GM18951 (cell line): ENCODE results near the gene TOX3.

ENCODE experiments used
- POLR2A ChIP-seq: IDR thresholded peaks from 4 replicates; pipeline ENCODE4 v1.6.1; 2011; ENCODE audit warnings: mild to moderate bottlenecking; ENCODE audit not compliant: insufficient read length, insufficient read depth; ENCODE audit errors: extremely low read depth
- in situ Hi-C: fragments of 300-500 bp; cut with MboI; formaldehyde crosslinking; loops from one replicate; pipeline ENCODE4 v1.12.0; 2022; ENCODE audit warnings: low sequenced_read_pairs, mixed read lengths, inconsistent platforms; ENCODE audit not compliant: unreplicated experiment

Gene TOX3

DNA sequence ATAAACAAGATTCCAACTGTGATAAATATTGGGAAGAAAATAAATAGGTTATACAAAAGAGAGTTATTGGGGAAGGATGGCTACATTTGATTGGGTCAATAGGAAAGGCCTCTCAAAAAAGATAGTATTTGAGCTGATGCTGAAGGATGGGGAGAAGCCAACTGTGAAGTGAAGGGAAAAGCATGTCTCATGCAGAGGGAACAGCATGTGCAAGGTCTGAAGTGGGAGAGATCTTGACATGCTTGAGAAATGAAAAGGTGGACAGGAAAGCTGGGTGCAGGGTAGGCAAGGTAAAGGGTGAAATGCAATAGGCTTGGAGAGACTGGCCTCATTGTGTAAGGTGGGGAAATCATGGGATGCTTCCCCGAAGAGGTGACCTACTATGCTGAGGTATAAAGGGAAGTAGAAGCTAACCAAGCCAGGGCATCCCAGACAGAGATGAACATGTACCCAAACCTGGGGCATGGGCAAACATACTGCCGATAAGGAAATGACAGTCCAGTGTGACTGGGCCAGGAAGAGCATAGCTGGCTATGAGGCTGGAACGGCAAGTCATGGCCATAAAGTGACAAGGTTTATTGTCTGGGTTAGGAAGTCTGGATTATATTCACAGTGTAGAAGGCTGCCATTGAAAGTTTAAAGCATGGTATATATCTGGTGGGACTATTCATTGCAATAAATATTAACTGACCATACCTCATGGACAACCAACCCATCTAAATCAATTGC, 91.2 kb downstream of the TOX3 start:
- TF ChIP-seq POLR2A: no peak
- in situ Hi-C loops: no loop called here

DNA sequence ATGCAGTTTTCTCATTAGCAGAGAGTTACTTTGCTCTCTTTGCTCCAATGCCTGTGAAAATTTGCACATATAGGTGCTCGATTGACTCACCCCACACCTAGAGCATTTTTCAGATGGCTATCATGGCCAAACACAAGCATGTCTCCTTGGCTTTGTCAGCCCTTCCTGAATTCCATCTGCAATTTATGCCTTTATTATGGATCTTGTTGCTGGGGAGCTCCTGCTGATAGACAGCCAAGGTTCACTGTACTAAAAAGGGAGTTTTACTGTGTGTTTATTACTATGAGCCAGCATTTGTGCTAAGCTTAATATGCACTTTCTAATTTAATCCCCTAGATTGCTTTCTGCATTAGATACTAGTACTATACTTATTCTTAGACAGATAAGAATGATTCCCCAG, 93.3 kb downstream of the TOX3 start:
- in situ Hi-C loops: no loop called here
- TF ChIP-seq POLR2A: no peak

DNA sequence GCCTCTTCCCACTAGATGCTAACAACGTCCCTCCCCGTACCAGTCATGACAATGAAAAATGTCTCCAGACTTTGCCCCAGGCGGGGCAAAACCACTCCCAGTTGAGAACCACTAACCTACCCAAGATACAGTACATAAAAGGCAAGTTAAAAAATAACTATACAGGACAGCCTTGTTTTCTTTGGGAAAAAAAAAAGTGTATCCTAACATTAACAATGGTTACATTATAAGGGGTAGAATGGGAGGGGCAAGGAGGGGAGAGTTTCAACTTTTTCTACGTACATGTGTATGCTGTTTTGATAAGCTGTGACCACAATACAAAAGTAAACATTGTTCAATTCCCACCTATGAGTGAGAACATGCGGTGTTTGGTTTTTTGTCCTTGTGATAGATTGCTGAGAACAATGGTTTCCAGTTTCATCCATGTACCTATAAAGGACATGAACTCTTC, 94.9 kb downstream of the TOX3 start:
- in situ Hi-C loops: no loop called here
- no peak for TF ChIP-seq POLR2A

DNA sequence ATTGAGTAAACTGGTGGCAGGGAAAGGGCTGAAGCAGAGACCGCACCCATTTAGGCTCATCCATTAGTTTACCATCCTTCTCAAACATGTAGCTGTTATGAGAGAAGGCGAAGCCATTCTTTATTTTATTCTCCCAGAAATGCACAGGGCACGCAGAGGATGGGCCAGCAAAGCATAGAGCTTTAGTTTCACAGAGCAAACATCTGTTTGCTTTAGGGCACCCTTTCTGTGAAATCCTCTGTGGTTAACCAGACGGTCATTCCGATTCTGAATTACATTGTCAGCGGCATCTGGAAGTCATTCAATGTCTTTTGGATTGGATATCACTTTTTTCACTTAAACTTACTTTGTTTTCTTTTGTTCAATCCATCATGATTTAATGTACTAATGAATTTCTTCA, 96.0 kb downstream of the TOX3 start:
- in situ Hi-C loops: no loop called here
- TF ChIP-seq POLR2A: no peak

DNA sequence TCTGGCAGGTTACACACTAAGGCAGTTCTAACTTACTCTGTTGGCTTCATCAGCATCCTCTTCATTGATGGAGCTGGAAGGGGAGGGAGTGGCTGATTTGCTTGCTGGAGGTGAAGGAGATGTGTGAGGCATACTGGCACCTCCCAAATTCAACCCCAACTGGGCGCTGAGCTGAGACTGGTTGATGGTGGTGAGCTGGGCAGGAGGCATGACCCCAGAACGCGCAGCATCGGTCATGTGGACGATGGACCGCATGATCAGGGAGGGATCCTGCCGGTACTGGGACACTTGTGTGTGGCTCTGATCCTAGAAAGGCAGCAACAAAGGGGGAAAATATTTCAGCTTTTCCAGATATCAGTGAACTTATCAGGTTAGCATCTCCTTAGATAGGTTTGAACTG, 96.7 kb downstream of the TOX3 start:
- in situ Hi-C loops: no loop called here

DNA sequence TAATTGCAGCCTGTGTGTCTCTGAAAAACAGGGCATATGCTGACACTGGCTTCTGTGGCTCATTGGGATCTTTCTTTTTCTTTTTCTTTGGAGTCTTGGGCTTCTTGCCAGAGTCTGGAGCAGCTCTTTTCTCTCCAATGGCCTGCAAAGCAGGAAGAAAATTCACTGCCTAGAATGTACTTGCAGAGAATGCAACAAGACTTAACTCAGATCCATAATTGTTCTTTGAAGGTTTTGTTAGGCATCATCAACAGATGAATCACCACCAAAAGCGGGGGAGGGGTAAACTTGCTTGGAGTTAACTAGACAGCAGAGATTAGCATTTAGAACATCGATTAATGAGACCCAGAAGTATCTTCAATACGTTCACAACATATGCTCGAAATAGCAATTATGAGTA, 100.9 kb downstream of the TOX3 start:
- no peak for TF ChIP-seq POLR2A
- in situ Hi-C loops: no loop called here

More for the DNA sequence above, 96.7 kb downstream of the TOX3 start:
- TF ChIP-seq POLR2A: no peak

DNA sequence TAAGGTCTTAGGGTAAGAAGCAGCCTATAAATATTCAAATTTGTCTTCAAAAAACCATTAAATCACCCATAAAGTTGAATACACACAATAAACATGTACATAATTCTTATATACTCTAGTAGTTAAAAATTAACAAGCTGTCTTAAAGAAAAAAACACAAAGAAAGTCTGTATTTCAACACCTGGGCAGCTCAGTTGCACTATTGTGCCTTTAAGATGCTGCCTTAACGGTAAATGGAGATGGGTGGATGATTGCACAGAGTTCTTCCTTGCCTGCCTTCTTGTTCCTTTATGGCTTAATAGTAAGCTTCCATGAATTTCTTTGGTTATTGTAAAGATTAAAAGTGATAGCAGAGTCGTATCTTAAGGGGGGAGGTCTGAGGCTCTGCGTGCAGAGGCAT, 105.1 kb downstream of the TOX3 start:
- TF ChIP-seq POLR2A: no peak
- in situ Hi-C loops: no loop called here

DNA sequence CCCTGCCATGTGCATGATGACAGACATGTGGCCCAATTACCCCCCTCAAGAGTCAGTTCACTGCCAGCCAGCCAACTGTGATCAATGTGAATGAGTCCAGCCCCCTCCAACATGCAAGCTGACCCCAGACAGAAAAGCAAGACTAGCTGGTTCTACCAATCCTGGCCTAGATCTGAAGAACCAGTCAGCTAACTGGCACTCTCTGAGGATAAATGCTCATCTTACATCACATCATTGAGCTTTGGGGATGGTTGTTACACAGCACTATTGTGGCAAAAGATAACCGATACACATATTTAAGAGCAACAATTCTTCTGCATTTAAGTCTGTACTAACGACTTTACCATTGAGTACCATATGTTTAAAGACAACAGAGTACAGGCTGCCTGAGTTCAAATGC, 106.7 kb downstream of the TOX3 start:
- in situ Hi-C loops: no loop called here
- TF ChIP-seq POLR2A: no peak

DNA sequence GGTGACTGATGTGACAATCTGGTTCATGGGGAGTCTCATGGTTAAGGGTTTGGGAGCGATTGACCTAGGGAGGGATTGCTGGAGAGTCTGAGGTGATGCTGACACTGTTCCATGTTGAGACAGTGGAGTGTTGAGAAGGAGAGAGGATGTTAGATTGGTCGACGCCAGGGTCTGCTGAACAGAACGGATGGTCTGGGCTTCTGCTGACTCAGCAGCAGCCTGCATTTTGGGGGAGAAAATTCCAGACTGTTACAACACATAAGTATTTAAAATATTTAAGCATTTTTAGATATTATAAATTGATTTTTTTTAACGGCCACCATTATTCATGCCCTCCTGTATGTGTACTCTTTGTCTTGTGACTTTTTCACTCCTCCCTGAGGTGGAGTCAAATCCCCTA, 107.2 kb downstream of the TOX3 start:
- TF ChIP-seq POLR2A: no peak
- in situ Hi-C loops: no loop called here

DNA sequence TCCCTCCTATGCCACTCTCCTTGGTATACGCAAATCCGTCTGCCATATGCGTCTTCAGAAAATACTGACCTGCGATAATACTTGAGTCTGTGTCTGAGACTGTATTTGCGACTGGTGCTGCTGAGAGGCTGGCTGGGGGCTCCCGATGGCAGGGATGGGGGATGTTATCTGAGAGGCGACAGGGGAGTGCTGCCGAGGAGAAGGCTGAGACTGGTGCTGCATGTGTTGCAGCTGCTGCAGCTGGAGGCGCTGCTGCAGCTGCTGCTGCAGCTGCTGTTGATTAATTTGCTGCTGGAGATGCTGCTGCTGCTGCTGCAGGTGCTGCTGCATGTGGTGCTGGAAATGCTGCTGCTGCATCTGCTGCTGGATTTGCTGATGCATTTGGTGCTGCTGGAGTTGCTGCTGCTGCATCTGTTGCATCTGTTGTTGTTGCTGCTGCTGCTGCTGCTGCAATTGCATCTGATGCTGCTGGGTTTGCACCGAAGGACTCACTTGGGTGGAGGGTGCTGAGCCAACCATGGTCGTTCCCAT, 107.7 kb downstream of the TOX3 start:
- TF ChIP-seq POLR2A: no peak
- in situ Hi-C loops: no loop called here

DNA sequence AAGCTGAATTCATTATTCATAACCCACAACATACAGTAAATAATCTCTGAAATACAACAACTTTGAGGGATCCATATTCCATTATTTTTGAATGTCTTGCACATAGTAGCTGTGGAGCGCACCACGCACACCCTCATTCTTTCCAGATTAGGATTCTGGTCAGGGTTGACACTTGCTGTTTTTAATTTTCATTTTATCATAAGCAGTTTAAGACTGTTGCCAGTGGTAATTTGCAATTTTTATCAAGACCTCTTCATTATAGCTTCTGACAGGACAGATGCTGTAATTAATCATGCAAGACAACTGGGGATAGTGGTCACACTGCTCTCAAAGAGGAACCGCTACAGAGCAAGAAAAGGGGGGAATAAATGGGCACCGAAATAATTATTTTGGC, 109.7 kb downstream of the TOX3 start:
- no peak for TF ChIP-seq POLR2A
- in situ Hi-C loops: no loop called here

DNA sequence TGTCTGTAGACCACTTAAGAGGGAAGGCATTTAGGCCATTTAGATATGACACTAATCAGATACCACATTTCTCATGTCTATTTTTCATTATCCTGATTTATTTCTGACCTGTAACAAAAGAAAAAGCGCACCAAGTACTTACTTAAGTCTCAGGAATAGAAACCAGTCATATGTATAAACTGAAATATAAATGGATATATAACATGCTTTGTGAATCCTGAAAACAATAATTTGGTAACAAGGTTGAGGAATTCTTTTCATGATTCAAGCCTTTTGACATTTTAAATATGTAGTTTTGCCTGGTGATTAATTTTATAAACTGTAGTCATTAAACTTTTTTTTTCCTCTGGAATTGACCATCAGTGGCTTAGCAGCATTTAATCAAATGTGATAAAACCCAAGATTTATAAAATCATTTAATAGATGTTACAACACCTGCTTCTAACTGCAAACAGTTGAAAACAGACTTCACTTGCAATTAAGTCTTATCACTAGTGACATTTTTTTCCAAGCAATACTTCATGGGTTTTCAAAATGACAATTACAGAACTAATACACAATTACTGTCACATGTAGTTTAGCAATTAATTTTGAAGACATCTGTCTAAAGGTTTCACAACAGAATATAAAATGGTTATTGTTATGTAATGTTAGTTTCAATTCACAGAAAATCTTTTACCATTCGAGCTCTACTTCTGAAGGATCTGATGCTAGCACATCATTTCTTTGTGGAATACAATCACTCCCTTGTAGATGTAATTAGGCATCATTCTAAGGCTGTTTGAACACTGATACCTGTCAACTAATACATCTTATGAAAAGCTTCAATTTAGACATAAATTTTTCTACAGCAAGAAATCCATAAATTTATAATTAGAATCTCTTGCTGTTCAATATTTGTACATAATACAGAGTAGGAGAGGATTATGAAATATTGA, 110.3 kb downstream of the TOX3 start:
- TF ChIP-seq POLR2A: no peak
- in situ Hi-C loops: no loop called here

DNA sequence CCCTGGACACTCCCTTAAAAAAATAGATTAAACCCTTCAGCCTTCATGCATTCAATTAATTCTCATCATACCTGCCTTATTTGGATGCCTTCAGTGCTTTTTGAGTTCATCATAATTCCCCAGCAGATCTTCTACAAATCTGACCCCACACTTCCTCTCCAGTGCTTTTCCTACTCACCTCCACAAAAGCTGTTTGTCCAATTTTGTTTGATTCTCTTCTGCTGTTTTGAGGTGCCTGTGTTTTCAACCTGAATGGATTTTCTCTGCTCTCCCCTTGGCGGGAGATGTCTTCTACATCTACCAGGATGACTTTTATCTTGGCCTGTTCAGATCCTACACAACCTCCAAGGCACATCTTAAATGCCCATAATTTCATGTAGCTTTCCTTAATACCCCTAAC, 112.7 kb downstream of the TOX3 start:
- TF ChIP-seq POLR2A: no peak
- in situ Hi-C loops: no loop called here
